Fibroblast of pulmonary artery (primary cell): ENCODE results near the gene LAMA4.

Source experiments
- DNase-seq: peaks from one replicate; pipeline ENCODE4 v3.0.0-alpha.2; 2010; ENCODE audit warnings: low read depth
- H3K4me3 ChIP-seq: replicated peaks from 2 replicates; pipeline ENCODE4 v1.5.1; 2011; ENCODE audit warnings: low read depth, mild to moderate bottlenecking, control low read depth, low read length, moderate library complexity
- TF ChIP-seq, protein P1 (sequence below): IDR thresholded peaks from 2 replicates; pipeline ENCODE4 v1.5.1; 2011; ENCODE audit warnings: mild to moderate bottlenecking, control low read depth, low read length, inconsistent platforms; ENCODE audit errors: missing control alignments

The LAMA4 gene

DNA sequence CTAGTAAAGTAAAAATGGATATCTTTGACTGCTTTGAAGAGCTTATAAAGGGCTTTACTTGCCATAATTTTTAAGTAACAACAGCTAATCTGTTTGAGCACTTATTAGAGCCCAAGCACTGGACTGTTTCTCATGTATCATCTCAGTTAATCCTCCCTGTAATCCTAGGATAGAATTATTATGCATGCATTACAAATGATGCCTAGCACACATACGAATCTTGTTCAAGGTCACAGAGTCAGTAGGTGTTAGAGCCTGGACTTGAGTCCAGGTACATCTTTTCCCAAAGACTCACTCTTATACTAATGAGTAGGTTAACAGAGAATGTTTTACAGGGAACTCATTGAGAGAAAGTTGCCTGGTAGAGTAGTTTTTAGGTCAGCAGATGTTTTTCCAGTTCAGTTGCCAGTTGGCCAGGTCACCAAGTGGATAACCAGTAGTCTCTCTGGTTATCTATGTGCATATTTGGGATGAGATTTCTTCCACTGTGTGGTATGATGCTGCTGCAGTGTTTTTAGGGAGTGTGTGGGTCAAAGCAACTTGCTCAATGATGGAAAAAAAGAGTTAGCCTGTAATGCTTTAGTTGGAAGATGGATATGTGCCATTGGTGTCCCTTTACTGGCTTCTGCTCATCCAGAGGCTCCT, 32.3 kb upstream of the LAMA4 start:
- H3K4me3 ChIP-seq, result no peak overlapping the region
- no peak for DNase-seq
- TF ChIP-seq, protein P1, sequence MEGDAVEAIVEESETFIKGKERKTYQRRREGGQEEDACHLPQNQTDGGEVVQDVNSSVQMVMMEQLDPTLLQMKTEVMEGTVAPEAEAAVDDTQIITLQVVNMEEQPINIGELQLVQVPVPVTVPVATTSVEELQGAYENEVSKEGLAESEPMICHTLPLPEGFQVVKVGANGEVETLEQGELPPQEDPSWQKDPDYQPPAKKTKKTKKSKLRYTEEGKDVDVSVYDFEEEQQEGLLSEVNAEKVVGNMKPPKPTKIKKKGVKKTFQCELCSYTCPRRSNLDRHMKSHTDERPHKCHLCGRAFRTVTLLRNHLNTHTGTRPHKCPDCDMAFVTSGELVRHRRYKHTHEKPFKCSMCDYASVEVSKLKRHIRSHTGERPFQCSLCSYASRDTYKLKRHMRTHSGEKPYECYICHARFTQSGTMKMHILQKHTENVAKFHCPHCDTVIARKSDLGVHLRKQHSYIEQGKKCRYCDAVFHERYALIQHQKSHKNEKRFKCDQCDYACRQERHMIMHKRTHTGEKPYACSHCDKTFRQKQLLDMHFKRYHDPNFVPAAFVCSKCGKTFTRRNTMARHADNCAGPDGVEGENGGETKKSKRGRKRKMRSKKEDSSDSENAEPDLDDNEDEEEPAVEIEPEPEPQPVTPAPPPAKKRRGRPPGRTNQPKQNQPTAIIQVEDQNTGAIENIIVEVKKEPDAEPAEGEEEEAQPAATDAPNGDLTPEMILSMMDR, result no peak

- TF ChIP-seq, protein P1, result no peak
- no peak for DNase-seq
Measured at GRCh38 chr6:112286010-112286409, 31.6 kb upstream of the LAMA4 start.

DNA sequence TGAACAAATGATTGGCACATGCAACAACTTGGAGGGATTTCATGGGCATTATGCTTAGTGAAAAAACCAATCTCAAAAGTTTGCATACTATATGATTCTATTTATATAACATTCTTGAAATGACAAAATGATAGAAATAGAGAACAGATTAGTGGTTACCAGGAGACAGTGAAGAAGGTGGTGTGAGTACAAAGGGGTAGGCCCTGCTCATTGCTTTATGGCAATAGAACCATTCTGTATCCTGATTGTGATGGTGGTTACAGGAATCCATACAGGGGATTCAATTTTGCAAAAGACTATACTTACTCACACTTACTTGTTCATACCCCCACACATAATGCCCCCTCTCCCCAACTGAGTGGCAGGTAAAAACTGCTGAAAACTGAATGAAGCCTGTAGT, 30.2 kb upstream of the LAMA4 start:
- H3K4me3 ChIP-seq, result no peak overlapping the region
- TF ChIP-seq, protein P1, result no peak
- no peak for DNase-seq

More at GRCh38 chr6:112286010-112286409, 31.6 kb upstream of the LAMA4 start:
- H3K4me3 ChIP-seq, result no peak overlapping the region

DNA sequence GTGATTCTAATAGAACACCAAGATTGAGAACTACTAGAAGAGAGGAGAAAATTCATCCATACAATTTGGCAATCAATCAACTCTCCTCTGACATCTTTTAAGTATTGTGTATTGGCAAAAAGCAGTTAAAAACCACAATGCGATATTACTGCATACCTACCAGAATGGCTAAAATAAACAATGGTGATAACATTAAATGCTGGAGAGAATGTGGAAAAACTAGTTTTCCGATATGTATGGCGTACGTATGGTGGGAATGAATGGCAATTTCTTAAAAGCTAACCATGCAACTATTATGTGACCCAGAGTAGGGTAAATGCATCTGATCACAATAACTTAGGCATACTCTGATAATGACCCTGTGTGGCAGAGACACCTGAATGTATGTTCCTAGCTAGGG, 29.3 kb upstream of the LAMA4 start:
- no peak overlapping the region for H3K4me3 ChIP-seq
- TF ChIP-seq, protein P1, result no peak
- DNase-seq, result no peak

- no peak overlapping the region for H3K4me3 ChIP-seq
- TF ChIP-seq, protein P1, result peak; percentile 49
- peak; percentile 82 for DNase-seq
Measured at GRCh38 chr6:112281821-112282615, 27.7 kb upstream of the LAMA4 start.

DNA sequence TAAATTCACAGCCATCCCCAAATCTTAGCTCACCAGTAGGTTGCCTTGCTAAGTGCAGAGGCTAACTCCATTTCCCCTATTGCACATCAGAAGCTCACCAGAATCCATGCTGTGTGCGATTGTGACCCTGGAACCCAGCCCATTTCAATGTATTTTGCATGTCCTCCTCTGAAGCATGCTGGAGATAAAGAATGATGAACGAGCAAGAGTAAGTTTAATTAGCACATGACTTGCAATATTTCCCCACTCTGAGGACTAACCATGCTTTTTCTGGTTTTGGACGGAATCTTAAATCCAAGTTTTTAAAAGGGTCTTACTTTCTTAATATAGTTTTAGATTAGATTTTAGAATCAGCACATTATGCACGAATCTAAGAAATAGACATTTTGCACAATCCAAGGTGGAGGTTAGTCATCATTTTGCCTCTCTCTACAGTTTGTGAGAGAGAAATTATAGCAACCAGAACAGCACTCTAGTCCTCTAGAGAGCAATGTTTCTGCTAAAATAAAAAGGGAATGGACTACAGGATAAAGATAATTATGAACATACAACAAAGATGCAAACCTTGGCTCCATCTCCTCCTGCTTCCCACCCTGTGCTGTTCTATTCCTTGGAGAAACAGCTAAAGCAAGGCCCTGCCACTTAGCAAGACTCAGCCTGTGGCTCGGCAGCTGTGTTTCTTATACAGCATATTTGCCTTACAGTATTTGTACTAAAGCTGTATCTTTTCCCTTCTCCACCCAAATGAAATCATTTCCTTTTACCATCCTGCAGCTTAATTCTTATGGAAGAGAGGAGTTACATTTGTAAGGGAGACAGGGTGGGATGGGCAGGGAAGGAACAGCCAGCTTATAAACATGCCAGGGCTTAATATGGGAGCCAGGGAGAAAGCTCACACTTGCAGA, 24.9 kb upstream of the LAMA4 start:
- no peak overlapping the region for H3K4me3 ChIP-seq
- TF ChIP-seq, protein P1, result no peak
- peak; percentile 40 for DNase-seq
